Heart left ventricle (tissue), 13 donors: ENCODE results near the gene ARPP21.

Experiments
- POLR2A ChIP-seq, 2 donors: fragments of 450-650 bp; IDR thresholded peaks; one replicate each; pipeline ENCODE4 v1.6.1; 2017; ENCODE audit warnings: antibody characterized with exemption in 2 of 2, mild to moderate bottlenecking in 2 of 2, moderate library complexity in 2 of 2
- TF ChIP-seq, protein P1 (sequence below), 12 donors: fragments of 200-600 bp; sonication (generic) in 4 of 12; IDR thresholded peaks; one replicate each; pipeline versions ENCODE4 v1.5.0 to v1.8.0; 2018 to 2022; ENCODE audit warnings: antibody characterized with exemption in 12 of 12, mild to moderate bottlenecking in 5 of 12
- donor health status: ischemic (EF 13 %, LVEDD 7.1; RV severe dilation, severe dysfunction).
- donor health status: DM: no; HTN: yes; CAD: no.
- donor health status: DM: no; HTN: no; CAD: no.
- donor health status: ischemic (EF 25% LVEDD 6.9; RV normal size, moderate dysfunction).
- donor health status: ischemic (EF 25% LVEDD 5.7; RV mildly dilated, moderate dysfunction).
- donor health status: ischemic (EF 35%, LVEDD 5.7; RV mildly dilated, moderate dysfunction).
- donor health status: nonischemic (EF 11% LVEDD 7.7; RV severe dilation, severe dysfunction).
- donor health status: DM: yes; HTN: yes; CAD: no.
- donor health status: PGD.
- donor health status: ischemic (EF 29% LVEDD 5.4; RV normal size, mild dysfunction).
- donor health status: nonischemic (EF 23%, LVEDD 6.1; RV moderate dilation, normal function).

DNA sequence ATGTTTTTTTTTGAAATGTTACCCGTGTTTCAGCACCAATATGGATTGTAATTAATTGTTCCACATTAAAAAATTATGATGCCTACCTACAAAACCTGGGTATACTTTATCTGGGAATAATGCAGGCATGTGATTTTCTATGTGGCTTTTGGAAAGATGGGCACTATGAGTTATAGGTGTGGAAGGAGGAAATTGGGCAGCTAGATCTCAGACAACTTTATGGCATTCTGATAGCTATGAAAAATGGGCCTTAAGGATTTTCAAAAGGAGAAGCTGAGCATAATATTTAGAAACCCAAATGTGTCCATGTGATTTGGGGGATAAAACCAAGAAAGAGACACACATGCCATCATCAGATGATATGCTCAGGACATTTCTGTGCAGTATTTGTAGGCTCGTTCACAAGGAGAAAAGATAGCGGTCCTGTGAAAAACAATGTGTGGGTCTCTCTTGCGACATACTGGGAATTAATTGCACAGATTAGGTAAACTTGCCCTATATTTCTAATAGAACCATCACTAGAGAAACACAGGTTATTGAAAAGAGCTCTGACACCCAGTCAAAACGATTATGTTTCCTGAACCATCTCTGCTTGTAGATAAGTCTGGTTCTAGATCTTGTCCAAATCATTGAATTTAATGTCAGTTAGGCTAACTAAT, 35.3 kb downstream of the ARPP21 start:
- TF ChIP-seq, protein P1, sequence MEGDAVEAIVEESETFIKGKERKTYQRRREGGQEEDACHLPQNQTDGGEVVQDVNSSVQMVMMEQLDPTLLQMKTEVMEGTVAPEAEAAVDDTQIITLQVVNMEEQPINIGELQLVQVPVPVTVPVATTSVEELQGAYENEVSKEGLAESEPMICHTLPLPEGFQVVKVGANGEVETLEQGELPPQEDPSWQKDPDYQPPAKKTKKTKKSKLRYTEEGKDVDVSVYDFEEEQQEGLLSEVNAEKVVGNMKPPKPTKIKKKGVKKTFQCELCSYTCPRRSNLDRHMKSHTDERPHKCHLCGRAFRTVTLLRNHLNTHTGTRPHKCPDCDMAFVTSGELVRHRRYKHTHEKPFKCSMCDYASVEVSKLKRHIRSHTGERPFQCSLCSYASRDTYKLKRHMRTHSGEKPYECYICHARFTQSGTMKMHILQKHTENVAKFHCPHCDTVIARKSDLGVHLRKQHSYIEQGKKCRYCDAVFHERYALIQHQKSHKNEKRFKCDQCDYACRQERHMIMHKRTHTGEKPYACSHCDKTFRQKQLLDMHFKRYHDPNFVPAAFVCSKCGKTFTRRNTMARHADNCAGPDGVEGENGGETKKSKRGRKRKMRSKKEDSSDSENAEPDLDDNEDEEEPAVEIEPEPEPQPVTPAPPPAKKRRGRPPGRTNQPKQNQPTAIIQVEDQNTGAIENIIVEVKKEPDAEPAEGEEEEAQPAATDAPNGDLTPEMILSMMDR (IDR thresholded peaks at IDR 0.05), result no peak
- no peak for TF ChIP-seq POLR2A (IDR thresholded peaks at IDR 0.05)
